CD4-positive, alpha-beta T cell treated with Interferon gamma for 1 hour (primary cell): Measurements from ENCODE around the gene TPSD1.
"Not testable (repeated sequence)": the region's sequence is repeated elsewhere in the genome, so short reads cannot be mapped to it uniquely, and the experiment has no call there.

Source experiments
- DNase-seq: peaks from one replicate; pipeline ENCODE4 v3.0.0-alpha.2; 2020

TPSD1 gene

DNA sequence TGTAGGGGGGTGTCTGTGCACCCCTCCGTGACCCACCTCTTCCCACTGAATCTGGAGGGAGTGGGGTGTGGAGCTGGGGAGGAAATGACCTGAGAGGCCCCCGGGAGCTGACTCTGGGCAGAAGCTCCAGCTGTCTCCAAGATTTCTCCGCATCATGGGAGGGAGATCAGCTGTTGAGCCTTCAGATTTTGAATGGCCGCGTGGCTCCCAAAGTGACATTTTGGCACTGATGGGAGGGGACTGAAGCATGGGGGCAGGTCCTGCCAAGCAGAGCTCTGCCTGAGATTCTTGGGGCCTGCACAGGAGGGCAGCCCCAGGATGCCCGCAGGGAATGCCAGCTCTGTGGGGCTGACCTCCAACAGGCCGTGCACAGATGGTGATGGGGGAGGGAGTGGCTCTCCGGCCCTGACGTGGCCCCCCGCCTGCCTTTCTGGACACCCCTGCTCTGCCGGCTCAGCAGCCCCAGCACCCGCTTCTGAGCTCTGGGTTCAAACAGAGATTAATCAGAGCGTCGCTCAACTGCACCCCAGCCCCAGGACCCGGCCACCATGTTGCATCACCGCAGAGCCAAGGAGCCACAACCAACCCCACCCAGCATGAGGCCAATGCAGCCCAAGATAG is 28.2 kb downstream of the TPSD1 start:
- no peak for DNase-seq

DNA sequence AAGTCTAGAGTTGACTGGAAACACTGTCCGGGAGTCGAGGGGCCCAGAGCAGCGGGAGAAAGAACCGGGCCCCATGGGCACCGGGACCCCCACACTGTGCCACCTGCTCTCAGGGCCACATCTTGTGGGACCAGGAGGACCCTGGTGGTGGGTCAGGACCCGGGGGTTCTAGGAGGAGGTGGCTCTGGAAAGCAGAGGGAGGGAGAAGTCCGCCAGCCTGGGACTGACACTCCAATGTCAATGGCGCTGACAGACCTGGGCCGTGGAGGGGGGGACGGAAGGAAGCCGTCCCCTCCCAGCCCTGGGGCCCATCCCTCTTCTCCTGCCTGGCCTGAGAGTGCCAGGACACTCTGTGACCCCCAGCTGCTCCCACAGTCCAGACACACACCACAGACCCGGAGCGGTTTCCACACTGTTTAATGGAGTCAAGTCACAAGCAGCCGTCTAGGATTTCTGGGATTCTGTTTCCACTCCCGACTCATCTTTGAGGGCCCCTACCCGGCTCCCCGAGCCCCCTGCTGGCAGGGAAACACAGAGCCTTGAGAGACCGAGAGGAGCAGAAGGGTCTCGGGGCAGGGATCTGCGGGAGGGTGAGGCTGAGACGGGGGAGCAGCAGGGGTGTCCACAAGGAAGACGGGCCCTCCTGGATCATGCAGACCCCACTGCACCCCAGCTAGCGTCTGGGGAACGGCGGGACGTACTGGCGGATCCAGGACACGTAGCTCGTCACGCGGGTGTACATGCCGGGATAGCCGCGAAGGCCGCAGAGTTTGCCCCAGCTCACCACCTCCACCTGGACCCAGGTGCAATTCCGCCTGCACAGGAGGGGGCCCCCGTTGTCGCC is 30.0 kb downstream of the TPSD1 start:
- DNase-seq, result no peak

- no peak for DNase-seq
Observed at GRCh38 chr16:1286513-1287094, 30.7 kb downstream of the TPSD1 start.

DNA sequence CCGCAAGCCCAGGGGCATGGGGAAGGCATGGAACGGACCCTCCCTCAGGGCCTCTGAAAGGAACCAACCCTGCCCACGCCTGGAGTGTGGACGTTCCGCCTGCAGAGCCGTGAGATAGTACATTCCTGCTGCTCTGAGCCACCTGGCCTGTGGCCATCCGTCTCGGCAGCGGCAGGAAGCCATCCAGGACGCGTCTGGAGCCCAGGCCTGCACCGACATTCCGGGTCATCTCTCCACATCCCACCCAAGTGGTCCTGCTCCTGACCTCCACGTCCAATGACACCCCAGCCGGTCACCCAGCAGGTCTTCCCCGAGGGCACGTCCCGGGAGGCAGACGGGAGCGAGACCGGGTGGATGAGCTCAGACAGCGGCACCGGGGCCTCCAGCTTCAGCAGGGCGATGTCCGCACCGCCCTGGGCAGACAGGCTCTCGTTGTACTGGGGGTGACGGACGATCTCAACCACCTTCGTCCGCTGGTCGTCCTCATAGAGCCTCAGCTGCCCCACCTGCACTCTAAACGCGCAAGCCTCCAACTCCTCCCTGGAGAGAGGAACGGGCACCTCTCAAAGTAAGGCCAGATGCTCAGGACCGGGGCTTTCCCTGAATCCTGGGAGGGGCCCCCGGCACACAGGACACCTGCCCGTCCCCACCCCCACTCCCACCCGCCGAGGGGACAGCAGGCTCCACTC is 32.3 kb downstream of the TPSD1 start:
- no peak for DNase-seq

DNA sequence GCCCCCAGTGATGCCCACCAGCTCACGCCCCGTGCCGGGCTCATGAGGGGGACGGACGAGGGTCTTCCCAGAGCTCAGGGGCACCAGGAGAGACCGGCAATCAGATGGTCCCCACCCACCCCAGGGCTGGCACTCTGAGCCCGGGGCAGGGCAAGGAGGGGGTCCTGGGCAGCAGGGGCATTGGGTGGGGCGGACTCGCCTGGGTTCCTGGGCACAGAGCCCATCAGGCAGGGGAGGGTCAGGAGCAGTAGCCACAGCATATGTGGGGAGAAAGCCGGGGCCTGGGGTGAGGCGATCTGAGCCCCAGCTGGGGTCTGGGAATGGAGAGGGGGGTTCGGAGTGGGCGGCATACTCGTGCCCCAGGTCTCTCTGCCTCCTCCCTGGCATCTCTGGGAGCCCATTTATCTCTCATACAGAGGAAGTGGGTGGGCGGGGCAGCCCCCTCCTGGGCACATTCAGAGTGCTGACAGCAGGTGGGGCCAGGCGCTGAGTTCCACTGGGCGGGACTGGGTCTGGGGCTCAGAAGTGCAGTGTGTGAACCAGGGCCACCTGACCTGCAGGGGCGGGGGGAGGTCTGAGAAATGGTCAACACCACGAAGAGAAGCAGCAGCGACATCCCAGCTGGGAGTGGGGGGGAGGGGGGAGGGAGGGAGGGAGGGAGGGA is 33.1 kb downstream of the TPSD1 start:
- DNase-seq, result no peak

GRCh38 chr16:1289477-1289866 is 33.6 kb downstream of the TPSD1 start:
- DNase-seq, result no peak

DNA sequence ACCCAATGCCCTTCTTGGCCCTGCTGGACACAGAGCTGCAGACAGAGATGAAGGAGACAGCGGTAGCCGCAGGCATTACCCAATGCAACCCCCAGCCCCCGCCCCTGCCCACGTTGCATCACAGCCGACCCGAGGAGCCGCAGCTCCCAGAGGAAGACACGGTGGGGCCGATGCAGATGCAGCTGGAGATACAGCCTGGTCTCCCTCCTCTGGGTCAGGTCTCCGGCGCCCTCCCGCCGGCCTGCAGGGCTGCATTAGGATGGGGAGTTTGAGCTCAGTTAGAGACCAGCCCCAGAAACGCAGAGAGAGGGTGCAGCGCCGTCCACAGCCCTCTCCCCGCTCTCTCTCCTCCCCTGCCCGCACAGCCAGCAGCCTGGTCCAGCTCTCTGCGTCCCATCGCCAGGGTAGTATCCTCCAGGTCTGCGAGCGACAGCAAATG is 34.2 kb downstream of the TPSD1 start:
- DNase-seq, result no peak

- DNase-seq, result no peak
Observed at GRCh38 chr16:1290860-1291575, 35.1 kb downstream of the TPSD1 start.

DNA sequence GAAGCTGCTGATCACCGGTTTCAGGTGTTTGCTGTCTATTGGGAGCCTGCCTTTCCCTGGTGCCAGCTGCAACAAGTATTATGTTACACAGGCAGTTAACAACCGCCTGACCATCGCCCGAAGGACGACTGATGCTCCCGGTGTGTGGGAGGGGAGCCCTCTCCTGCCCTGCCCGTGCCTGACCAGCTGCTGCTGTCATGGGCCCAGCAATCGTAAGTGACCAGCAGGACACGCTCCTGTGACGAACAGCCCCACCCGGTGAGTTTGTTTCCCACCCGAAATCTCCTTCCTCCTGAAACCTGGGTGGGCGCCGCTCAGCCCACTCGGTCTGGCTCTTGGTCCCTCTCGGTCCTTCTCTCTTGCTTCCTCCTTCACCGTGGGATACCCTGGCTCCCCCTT is 35.7 kb downstream of the TPSD1 start:
- no peak for DNase-seq

DNA sequence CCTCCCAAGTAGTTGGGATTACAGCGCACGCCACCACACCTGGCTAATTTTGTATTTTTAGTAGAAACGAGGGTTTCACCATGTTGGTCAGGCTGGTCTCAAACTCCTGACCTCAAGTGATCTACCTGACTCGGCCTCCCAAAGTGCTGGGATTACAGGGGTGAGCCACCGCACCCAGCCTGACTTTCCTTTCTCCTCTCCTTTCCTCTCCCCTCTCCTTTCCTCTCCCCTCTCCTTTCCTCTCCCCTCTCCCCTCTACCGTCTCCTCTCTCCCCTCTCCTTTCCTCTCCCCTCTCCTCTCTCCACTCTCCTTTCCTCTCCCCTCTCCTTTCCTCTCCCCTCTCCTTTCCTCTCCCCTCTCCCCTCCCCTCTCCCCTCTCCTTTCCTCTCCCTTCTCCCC is 36.3 kb downstream of the TPSD1 start:
- not testable (repeated sequence) for DNase-seq

- DNase-seq, result not testable (repeated sequence)
Observed at GRCh38 chr16:1292808-1293207, 36.9 kb downstream of the TPSD1 start.

GRCh38 chr16:1293921-1294656 is 38.2 kb downstream of the TPSD1 start:
- DNase-seq, result no peak

GRCh38 chr16:1295465-1295864 is 39.6 kb downstream of the TPSD1 start:
- DNase-seq, result no peak

GRCh38 chr16:1296688-1297017 is 40.8 kb downstream of the TPSD1 start:
- DNase-seq, result not testable (repeated sequence)

DNA sequence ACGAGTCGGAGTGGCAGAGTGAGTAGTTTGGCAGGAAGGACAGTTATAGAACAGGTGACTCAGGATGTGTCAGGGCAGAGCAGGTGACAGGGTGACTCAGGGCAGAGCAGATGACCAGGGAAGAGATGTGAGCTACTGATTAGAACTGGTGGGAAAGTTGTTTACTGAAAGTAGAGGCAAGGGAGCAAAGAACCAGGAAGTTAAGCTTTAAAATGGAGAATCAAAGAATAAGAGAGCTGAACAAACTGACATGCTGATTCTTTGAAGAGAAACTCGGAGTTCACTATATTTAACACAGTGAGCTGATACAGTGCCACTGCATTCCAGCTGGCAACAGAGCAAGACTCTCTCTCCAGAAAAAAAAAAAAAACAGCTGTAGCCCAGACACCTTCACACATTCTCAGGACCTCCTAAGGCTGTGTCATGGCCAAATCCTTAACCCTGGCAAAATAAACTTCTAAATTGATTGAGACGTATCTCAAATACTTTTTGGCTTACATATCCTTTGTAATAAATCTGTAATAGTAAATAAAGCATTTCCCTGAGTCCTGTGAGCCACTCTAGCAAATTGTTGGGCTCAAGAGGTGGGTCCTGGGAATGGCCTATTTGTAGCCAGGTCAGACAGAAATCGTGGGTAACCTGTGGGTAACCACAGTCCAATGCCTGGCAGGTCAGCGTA is 41.3 kb downstream of the TPSD1 start:
- no peak for DNase-seq

DNA sequence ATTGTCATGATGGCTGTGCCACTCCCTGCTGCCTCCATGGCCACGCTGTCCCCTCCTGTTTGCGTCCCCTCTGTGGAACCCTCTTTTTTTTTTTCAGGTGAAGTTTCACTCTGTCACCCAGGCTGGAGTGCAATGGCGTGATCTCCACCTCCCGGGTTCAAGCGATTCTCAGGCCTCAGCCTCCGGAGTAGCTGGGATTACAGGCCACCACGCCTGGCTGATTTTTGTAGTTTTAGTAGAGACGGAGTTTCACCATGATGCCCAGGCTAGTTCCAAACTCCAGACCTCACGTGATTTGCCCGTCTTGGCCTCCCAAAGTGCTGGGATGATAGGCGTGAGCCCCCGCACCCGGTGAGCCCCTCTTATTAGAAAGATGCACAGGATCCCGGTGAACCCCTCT is 42.5 kb downstream of the TPSD1 start:
- DNase-seq, result no peak

DNA sequence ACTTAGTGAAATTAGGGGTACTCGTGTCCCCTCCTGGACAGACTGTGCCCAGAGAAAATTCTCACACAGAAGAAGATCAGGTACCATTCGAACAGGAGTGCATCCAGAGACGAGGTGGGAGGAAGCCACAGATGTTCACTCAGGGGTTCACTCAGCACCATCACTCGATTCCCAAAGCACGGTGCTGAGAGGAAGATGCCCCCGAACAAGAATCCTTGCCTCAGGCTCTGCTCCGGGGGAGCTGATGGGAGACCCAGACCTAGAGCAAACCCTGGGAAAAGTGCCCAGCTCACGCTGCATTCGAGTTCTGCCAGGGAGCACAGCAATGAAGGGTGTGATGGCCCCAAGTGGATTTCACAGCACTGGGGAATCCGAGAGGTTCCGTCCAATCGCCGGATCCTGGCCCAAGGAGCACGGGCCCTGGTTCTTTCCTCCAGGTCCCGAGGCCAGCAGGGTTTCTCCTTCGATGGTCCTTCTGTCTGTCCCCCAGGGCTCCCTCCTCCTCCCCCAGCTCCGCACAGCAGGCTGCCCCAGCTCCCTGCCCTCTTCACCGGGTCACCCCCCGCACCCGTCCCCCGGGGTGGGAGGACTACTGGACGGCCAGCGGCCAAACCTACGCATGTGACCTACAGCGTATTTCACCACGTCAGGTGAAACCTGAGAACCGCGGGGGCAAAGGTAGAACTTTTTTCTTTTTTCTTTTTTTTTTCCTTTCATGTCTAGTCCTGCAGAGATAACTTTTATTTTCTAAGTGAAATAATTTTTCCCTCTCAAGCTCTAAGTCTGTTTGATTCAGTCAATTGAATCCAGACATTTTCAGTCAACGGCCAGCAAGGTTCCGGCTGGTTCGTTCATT is 43.4 kb downstream of the TPSD1 start:
- no peak for DNase-seq

DNA sequence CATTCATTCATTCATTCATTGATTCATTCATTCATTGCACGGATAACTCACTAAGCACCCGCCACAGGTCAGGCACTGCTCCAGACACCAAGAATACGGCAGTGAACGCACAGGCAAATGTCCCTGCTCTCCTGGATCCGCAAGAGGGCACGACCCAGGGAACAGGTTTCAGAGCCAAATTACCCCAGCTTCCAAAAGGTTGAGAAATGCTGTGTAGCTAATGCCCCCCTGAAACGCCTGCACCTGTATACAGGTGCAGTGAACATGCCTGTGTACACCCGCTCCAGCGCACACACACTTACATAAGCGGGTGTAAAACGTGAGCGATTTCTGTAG is 44.0 kb downstream of the TPSD1 start:
- DNase-seq, result no peak

DNA sequence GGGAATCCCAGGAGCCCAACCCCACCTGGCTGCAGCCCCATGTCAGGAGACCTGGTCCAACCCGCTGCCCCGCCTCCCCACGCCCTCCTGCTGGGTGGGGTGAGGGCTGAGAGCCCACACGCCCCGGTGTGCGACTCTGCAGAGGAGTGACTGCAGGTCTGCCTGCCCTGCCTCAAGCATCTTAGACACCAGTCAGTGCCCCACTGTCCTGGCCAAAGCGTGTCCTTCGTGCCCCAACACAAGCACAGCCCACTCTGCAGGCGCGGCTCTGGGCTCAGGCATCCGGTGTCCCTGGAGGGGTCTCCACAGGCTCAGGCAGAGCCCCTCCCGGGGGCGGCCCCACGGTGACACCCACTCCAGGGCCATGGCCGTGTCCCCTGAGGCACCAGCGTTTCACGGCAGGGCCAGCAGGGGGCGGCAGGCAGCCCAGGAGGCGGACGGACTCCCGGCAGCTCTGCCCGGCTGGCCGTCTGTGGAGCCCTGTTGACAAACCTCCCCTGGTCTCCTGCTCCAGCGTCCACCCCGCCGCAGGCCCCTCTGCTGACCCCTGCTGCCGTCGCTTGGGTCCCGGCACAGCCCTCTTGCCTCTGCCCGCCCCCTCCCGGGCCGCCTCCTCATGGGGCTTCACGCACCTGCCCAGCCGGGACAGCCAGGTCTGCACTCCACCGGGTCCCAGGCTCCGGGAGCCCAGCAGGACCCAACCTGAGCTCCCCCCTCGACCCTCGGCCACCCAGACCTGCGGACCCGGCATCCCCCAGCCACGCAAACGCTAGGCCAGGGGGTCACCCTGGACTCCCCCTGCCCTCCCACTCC is 45.0 kb downstream of the TPSD1 start:
- DNase-seq, result peak; percentile 73
